Esophagus muscularis mucosa (tissue), 4 donors: ENCODE results near the gene PDE4D. TPM values are rescaled to one million over a fixed set of nuclear protein-coding genes. Genes with fewer than 3 reads are reported as not detected.

Experiments used
- DNase-seq: peaks from one replicate; pipeline ENCODE4 v3.0.0-alpha.2; 2017; ENCODE audit errors: extremely low spot score
- H3K27ac ChIP-seq, 4 donors: fragments of 200-600 bp; sonication (generic); replicated peaks in 1 of 4; 1 replicate in 3 of 4; 2 replicates in 1 of 4; pipeline ENCODE4 v1.5.1; 2016 to 2019; ENCODE audit warnings: mild to moderate bottlenecking in 1 of 4
- H3K27me3 ChIP-seq, 4 donors: fragments of 200-600 bp; sonication (generic); one replicate each; pipeline versions ENCODE4 v1.5.1 to v1.6.0; 2016 to 2019
- H3K36me3 ChIP-seq, 4 donors: fragments of 200-600 bp; sonication (generic); one replicate each; pipeline ENCODE4 v1.5.1; 2016 to 2019
- H3K4me1 ChIP-seq, 4 donors: fragments of 200-600 bp; sonication (generic); one replicate each; pipeline ENCODE4 v1.5.1; 2016 to 2019
- H3K4me3 ChIP-seq, 4 donors: fragments of 200-600 bp; sonication (generic); 1 replicate in 2 of 4; 2 replicates in 2 of 4; pipeline ENCODE4 v1.5.1; 2016 to 2019; ENCODE audit warnings: mild to moderate bottlenecking in 4 of 4, moderate library complexity in 1 of 4
- H3K9me3 ChIP-seq, 4 donors: fragments of 200-600 bp; sonication (generic); 1 replicate in 3 of 4; 2 replicates in 1 of 4; pipeline ENCODE4 v1.5.1; 2016 to 2019
- EP300 ChIP-seq: sonication (generic); formaldehyde crosslinking; IDR thresholded peaks from one replicate; pipeline ENCODE4 v1.6.1; 2017; ENCODE audit warnings: antibody characterized with exemption
- POLR2A ChIP-seq: fragments of 450-650 bp; IDR thresholded peaks from one replicate; pipeline ENCODE4 v1.6.1; 2017; ENCODE audit warnings: antibody characterized with exemption, moderate library complexity, mild to moderate bottlenecking, low read depth
- POLR2AphosphoS5 ChIP-seq, 2 donors: sonication (generic); formaldehyde crosslinking; IDR thresholded peaks; one replicate each; pipeline ENCODE4 v1.6.1; 2017; ENCODE audit warnings: antibody characterized with exemption in 2 of 2
- WGBS: methylation state at CpG from one replicate; pipeline ENCODE4 v1.1.5; 2018; 5-methylcytosine and 5-hydroxymethylcytosine counted together
- intact Hi-C: fragments of 100-400 bp; cut with DNase I; formaldehyde crosslinking; loops from one replicate; pipeline ENCODE4 v1.15.1; 2023
- total RNA-seq, 4 donors: library from RNA; depleted of rRNA; stranded (reverse); fragments of >200 nt; gene quantifications; one replicate each; pipeline versions ENCODE4 v1.1.0 to v1.2.1, GENCODE V29; 2016
- TF ChIP-seq, protein P1 (sequence below), 3 experiments: fragments of 200-600 bp in 2 of 3; fragments of 450-650 bp in 1 of 3; sonication (generic) in 2 of 3; IDR thresholded peaks; one replicate each; pipeline ENCODE4 v1.5.1; 2017 to 2019; ENCODE audit warnings: antibody characterized with exemption in 3 of 3, mild to moderate bottlenecking in 2 of 3, moderate library complexity in 1 of 3

Gene PDE4D
- total RNA-seq, 4 donors from 2014 or later, result 39.2 to 87.0 (median 50.2) TPM

DNA sequence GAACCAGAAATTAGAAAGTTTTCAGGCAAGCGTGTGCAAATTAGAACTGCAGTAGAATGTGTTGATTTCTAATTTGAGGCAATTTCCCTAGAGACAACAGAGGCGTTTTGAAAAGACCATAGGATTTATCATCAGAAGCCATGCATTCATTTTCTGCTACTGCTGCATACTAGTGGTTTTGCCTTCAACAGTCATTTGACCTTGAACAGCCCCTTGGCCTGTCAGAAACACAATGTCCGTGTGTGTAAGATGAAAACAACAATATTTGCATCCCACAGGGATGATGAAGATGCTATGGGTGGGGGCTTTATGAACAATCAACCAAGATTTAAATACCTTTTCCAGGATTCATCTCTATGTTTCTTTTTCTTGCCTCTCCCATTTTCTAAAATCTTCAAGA, 73.7 kb downstream of the PDE4D start:
- Histone ChIP-seq H3K9me3 (no peaks in the 10 kb centered on the region), H3K36me3 (no peaks in the 10 kb centered on the region), H3K4me1 (no peaks in the 10 kb centered on the region), H3K4me3 (no peak overlapping the region), H3K27ac (no peak overlapping the region), H3K27me3 (no peaks in the 10 kb centered on the region)
- no peak for DNase-seq
- intact Hi-C loops, result no loop called here
- 79% methylated on average over 3 of the region's 3 CpGs for WGBS
- TF ChIP-seq, protein P1, sequence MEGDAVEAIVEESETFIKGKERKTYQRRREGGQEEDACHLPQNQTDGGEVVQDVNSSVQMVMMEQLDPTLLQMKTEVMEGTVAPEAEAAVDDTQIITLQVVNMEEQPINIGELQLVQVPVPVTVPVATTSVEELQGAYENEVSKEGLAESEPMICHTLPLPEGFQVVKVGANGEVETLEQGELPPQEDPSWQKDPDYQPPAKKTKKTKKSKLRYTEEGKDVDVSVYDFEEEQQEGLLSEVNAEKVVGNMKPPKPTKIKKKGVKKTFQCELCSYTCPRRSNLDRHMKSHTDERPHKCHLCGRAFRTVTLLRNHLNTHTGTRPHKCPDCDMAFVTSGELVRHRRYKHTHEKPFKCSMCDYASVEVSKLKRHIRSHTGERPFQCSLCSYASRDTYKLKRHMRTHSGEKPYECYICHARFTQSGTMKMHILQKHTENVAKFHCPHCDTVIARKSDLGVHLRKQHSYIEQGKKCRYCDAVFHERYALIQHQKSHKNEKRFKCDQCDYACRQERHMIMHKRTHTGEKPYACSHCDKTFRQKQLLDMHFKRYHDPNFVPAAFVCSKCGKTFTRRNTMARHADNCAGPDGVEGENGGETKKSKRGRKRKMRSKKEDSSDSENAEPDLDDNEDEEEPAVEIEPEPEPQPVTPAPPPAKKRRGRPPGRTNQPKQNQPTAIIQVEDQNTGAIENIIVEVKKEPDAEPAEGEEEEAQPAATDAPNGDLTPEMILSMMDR (IDR thresholded peaks at IDR 0.05), result no peak
- TF ChIP-seq POLR2A (no peak), POLR2AphosphoS5 (IDR thresholded peaks at IDR 0.05) (no peak), EP300 (no peak)

GRCh38 chr5:59817536-59817935, 76.0 kb downstream of the PDE4D start:
- TF ChIP-seq, protein P1 (IDR thresholded peaks at IDR 0.05), result no peak
- TF ChIP-seq POLR2A (no peak), POLR2AphosphoS5 (IDR thresholded peaks at IDR 0.05) (no peak), EP300 (no peak)
- H3K27me3 ChIP-seq, result no peaks in the 10 kb centered on the region
- no peak overlapping the region for H3K27ac ChIP-seq
- no peaks in the 10 kb centered on the region for H3K9me3 ChIP-seq
- intact Hi-C loops, result no loop called here
- no peak for DNase-seq
- H3K4me3 ChIP-seq, result no peak overlapping the region
- peaks cover 0 to 5% (median 0%) of the 10 kb centered on the region in 4 donors for H3K4me1 ChIP-seq
- WGBS, result 97% methylated on average over 6 of the region's 6 CpGs
- H3K36me3 ChIP-seq, result no peaks in the 10 kb centered on the region

- no peak for TF ChIP-seq POLR2A
- no peak for TF ChIP-seq EP300
- TF ChIP-seq, protein P1 (IDR thresholded peaks at IDR 0.05), result no peak
- no peak for TF ChIP-seq POLR2AphosphoS5 (IDR thresholded peaks at IDR 0.05)
- WGBS, result 89% methylated on average over 6 of the region's 6 CpGs
- intact Hi-C loops, result no loop called here
Measured at GRCh38 chr5:59816654-59817300, 76.7 kb downstream of the PDE4D start.

DNA sequence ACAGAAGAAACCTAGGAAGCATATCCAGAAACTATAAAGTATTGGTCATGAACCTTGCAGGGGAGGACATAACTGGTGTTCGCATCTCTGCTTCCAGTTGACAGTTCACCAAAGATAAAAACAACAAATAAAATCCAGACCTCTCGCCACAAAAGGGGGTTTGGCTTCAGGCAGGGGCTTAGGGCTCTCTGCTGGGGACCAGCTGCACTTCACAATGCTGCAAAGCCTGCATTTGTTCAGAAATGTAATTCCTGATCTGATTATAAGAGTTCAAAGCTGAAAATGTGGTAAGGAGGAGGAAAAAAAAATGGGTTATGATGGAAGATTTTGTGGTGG, 79.0 kb downstream of the PDE4D start:
- Histone ChIP-seq H3K27ac (no peak overlapping the region), H3K9me3 (no peaks in the 10 kb centered on the region), H3K27me3 (no peaks in the 10 kb centered on the region), H3K4me1 (peaks cover 0 to 7% (median 2%) of the 10 kb centered on the region in 4 donors), H3K36me3 (no peaks in the 10 kb centered on the region), H3K4me3 (no peak overlapping the region)
- no peak for DNase-seq
- no peak for TF ChIP-seq POLR2AphosphoS5 (IDR thresholded peaks at IDR 0.05)
- TF ChIP-seq EP300, result no peak
- TF ChIP-seq POLR2A, result no peak
- TF ChIP-seq, protein P1 (IDR thresholded peaks at IDR 0.05), result no peak
- 100% methylated on average over 2 of the region's 2 CpGs for WGBS
- intact Hi-C loops, result loop anchor here (5.0 kb wide), 4 partner anchors 568 to 853 kb away; no protein-coding TSS in a partner anchor

More at GRCh38 chr5:59816654-59817300, 76.7 kb downstream of the PDE4D start:
- Histone ChIP-seq H3K4me1 (peaks cover 0 to 5% (median 0%) of the 10 kb centered on the region in 4 donors), H3K27me3 (no peaks in the 10 kb centered on the region), H3K27ac (no peak overlapping the region), H3K9me3 (no peaks in the 10 kb centered on the region), H3K4me3 (no peak overlapping the region), H3K36me3 (no peaks in the 10 kb centered on the region)
- no peak for DNase-seq
